ENCODE measurements around the gene SNAP25. TPM values are rescaled to one million over a fixed set of nuclear protein-coding genes. Genes with fewer than 3 reads are reported as not detected.

SNAP25 gene
- total and polyA plus RNA-seq, 9 of the 15 experiments (the other 6 are each of a cell fraction or from before 2014, with no cell fraction given) = 0.07 TPM; not detected in 8

GRCh38 chr20:10200330-10200729 is 18.3 kb upstream of the SNAP25 start:
- CTCF ChIA-PET (ENCODE audit: low intra/inter-chr PET ratio) = no interaction called here
- Histone ChIP-seq H3K9ac (ENCODE audit: insufficient read depth in 1 of 2, low read depth in 2 of 2, low read length in 2 of 2) (no peak overlapping the region), H3K9me1 (ENCODE audit: control insufficient read depth, insufficient read depth, low read length) (no peaks in the 10 kb centered on the region), H3K27ac (ENCODE audit: extremely low read depth, low read depth, low read length) (no peak overlapping the region), H3K79me2 (ENCODE audit: control insufficient read depth, insufficient read depth, low read length) (no peaks in the 10 kb centered on the region), H3K36me3 (ENCODE audit: control insufficient read depth, insufficient read depth, low read length) (no peaks in the 10 kb centered on the region), H3K4me1 (replicated peaks in 1 of 2; ENCODE audit: control insufficient read depth in 2 of 2, insufficient read depth in 2 of 2, low read length in 2 of 2) (no peaks in the 10 kb centered on the region), H4K20me1 (replicated peaks; ENCODE audit: control insufficient read depth, insufficient read depth, low read length) (no peaks in the 10 kb centered on the region), H3K9me3 (replicated peaks; ENCODE audit: control insufficient read depth, insufficient read depth, low read depth, low read length) (no peaks in the 10 kb centered on the region), H3K27me3 (ENCODE audit: control insufficient read depth in 2 of 2, insufficient read depth in 2 of 2, low read length in 2 of 2) (no peaks in the 10 kb centered on the region), H3K4me3 (no peak overlapping the region), H3K4me2 (ENCODE audit: insufficient read depth, low read length) (no peak overlapping the region), H2AFZ (ENCODE audit: low read depth, low read length) (no peak overlapping the region)
- FAIRE-seq (no peak), DNase-seq (ENCODE audit: extremely low read depth in 1 of 4, low spot score in 3 of 4) (no peak), ATAC-seq (no peak)
- TF ChIP-seq ELF2 (CRISPR knock-in tag; IDR thresholded peaks at IDR 0.05) (no peak), MBD2 (IDR thresholded peaks at IDR 0.05; ENCODE audit: borderline replicate concordance, low read depth) (no peak), RUNX1 (IDR thresholded peaks at IDR 0.05; ENCODE audit: low read depth) (no peak), SRSF9 (IDR thresholded peaks at IDR 0.05; ENCODE audit: borderline replicate concordance, low read depth, low read length) (no peak), NFYB (IDR thresholded peaks at IDR 0.05; ENCODE audit: extremely low read depth, insufficient read length) (no peak), SRSF3 (IDR thresholded peaks at IDR 0.05; ENCODE audit: insufficient read depth, low read length) (no peak), STAG1 (CRISPR knock-in tag; IDR thresholded peaks at IDR 0.05; ENCODE audit: borderline replicate concordance) (no peak), KAT8 (IDR thresholded peaks at IDR 0.05; ENCODE audit: low read depth) (no peak), XRCC3 (IDR thresholded peaks at IDR 0.05) (no peak), RBFOX2 (IDR thresholded peaks at IDR 0.05; ENCODE audit: low read depth, low read length) (no peak), ZKSCAN1 (IDR thresholded peaks at IDR 0.05; ENCODE audit: low read depth, low read length) (no peak), SIRT6 (IDR thresholded peaks at IDR 0.05; ENCODE audit: low read depth, low read length) (no peak), CBFA2T3 (IDR thresholded peaks at IDR 0.05) (no peak), ZNF766 (CRISPR knock-in tag; conservative IDR thresholded peaks at IDR 0.05) (no peak), KLF13 (tag; IDR thresholded peaks at IDR 0.05; ENCODE audit: borderline replicate concordance, low read depth) (no peak), ZNF507 (tag; conservative IDR thresholded peaks at IDR 0.05) (no peak), HOXB6 (CRISPR knock-in tag; IDR thresholded peaks at IDR 0.05; ENCODE audit: borderline replicate concordance) (no peak), HDAC2 (IDR thresholded peaks at IDR 0.05) (no peak)
- TF ChIP-seq, protein P1, sequence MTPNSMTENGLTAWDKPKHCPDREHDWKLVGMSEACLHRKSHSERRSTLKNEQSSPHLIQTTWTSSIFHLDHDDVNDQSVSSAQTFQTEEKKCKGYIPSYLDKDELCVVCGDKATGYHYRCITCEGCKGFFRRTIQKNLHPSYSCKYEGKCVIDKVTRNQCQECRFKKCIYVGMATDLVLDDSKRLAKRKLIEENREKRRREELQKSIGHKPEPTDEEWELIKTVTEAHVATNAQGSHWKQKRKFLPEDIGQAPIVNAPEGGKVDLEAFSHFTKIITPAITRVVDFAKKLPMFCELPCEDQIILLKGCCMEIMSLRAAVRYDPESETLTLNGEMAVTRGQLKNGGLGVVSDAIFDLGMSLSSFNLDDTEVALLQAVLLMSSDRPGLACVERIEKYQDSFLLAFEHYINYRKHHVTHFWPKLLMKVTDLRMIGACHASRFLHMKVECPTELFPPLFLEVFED (CRISPR knock-in tag; conservative IDR thresholded peaks at IDR 0.05) = no peak
- POLR2A ChIA-PET = no interaction called here
- intact Hi-C loops (cut with micrococcal nuclease) = no loop called here
- in situ Hi-C loops (cut with MboI) = no loop called here
- no TSS peak for BruUV-seq (replicated peaks)
